Measurements from ENCODE around the gene ANAPC4.
"Not testable (repeated sequence)": the region's sequence is repeated elsewhere in the genome, so short reads cannot be mapped to it uniquely, and the experiment has no call there.

ANAPC4 gene, protein sequence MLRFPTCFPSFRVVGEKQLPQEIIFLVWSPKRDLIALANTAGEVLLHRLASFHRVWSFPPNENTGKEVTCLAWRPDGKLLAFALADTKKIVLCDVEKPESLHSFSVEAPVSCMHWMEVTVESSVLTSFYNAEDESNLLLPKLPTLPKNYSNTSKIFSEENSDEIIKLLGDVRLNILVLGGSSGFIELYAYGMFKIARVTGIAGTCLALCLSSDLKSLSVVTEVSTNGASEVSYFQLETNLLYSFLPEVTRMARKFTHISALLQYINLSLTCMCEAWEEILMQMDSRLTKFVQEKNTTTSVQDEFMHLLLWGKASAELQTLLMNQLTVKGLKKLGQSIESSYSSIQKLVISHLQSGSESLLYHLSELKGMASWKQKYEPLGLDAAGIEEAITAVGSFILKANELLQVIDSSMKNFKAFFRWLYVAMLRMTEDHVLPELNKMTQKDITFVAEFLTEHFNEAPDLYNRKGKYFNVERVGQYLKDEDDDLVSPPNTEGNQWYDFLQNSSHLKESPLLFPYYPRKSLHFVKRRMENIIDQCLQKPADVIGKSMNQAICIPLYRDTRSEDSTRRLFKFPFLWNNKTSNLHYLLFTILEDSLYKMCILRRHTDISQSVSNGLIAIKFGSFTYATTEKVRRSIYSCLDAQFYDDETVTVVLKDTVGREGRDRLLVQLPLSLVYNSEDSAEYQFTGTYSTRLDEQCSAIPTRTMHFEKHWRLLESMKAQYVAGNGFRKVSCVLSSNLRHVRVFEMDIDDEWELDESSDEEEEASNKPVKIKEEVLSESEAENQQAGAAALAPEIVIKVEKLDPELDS

DNA sequence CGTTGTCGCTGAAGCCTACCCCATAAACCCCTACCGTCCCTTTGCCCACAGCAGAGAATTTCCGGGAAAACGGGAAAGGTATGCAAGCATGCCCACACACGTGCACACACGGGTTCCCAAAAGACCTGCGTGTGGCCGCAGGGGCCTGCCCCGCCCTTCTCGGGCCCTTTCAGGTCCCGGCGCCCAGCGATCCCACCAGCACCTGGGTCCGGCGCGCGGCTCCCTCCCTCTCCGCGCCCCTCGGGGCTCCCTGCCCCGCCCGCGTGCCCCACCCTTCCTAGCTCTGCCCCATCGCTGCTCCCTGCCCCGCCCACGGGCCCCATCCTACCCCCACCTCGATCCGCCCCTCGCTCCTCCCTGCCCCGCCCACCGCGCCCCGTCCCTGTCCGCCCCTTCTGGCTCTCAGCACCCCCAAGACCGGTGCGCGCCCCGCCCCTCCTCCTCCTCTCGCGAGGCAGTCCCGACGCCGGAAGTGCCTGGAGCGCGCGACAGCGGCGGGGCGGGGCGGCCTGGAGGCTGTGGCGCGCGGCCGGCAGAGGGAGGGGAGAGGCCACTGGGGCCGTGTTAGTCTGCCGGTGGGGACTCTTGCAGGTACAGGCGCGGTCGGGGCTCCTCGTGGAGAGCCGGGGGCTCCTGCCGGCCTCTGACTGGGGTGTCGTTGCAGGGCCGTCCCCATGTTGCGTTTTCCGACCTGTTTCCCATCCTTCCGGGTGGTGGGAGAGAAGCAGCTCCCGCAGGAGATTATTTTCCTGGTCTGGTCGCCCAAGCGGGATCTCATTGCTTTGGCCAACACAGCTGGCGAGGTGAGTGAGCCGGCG, at the start of gene ANAPC4:
TSS of gene ANAPC4 (plus strand) at position 510 of the 818 bp plus-strand sequence. CDS start at position 675, 165 bp downstream.
- DNase-seq (ENCODE audit: low spot score): peak; percentile 100

DNA sequence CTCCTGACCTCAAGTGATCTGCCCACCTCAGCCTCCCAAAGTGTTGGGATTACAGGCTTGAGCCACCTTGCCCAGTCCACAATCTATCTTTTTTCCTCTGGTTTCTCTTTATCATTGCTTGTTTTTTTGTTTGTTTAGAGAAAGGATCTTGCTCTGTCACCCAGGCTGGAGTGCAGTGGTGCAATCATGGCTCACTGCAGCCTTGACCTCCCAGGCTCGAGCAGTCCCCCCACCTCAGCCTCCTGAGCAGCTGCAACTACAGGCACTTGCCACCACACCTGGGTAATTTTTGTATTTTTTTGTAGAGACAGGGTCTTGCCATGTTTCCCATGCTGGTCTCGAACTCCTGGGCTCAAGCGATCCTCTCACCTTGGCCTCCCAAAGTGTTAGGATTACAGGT, 48.6 kb upstream of the ANAPC4 start:
- not testable (repeated sequence) for DNase-seq (ENCODE audit: low spot score)

DNA sequence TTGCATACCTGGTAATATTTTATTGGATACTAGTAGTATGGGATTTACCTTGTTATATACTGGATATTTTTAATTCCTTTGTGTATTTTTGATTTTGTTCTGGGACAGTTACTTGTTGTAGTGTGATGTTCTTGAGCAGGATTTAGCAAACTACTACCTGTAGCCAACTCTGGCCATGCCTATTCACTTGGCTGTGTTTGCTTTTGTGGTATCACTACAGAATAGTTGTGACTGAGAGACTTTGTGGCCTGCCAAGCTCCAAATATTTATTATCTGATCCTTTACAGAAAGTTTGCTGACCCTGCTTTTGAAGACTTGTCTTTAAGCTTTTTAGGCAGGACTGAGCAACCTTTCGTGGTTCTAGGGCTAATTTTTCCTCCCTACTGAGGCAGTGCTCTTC, 46.7 kb upstream of the ANAPC4 start:
- DNase-seq (ENCODE audit: low spot score): no peak

DNA sequence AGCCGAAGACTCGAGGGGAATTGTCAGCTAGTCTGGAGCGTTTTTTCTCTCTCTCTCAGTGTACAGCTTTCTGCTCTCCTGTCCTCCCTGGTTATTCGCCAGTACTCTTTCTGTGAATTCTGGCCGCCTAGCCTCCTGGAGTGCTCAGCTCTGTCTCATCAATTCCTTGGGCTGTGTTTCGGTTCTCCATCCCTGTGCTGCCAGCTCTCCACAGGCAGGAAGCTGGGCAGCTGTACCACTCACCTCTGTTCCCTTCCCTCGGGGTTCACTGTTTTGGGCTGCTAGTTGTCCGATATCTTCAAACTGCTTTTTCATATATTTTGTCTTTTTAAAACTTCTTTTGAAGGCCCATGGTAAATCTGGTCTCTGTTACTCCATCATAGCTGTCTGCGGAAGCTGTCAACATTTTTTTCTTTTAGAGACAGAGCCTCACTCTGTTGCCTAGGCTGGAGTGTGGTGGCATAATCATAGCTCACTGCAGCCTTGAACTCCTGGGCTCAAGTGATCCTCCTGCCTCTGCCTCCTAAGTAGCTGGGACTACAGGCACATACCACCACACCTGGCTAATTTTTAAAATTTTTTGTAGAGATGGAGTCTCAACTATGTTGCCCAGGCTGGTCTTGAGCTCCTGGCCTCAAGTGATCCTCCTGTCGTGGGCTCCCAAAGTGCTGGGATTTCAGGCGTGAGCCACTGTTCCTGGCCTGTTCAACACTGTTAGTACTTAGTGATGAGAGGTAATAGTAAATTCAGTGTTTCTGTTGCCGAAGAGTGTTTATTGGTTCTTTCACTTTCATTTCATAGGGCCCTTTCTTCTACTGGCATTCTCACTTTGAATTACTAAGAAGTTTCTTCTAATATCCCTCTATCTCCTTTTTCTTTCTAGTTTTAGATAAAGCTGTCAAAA, 45.9 kb upstream of the ANAPC4 start:
- DNase-seq (ENCODE audit: low spot score): no peak

DNA sequence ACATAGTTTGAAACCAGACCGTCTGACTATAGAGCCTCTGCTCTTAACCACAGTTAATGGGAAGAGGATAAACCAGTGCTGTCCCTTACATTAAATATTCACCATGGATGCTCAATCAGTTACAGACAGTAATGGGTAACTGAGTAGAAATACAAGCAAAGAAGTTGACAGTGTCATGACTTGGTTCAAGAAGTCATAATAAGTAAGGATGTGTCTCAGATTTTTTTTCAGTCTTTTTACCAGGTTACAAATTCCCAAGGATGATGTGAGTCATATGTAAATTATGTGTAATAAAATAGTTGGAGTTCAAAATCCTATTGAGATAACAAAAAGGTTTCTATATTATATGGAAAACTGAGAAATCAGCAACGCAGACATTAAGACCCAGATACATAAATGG, 33.4 kb upstream of the ANAPC4 start:
- no peak for DNase-seq (ENCODE audit: low spot score)

DNA sequence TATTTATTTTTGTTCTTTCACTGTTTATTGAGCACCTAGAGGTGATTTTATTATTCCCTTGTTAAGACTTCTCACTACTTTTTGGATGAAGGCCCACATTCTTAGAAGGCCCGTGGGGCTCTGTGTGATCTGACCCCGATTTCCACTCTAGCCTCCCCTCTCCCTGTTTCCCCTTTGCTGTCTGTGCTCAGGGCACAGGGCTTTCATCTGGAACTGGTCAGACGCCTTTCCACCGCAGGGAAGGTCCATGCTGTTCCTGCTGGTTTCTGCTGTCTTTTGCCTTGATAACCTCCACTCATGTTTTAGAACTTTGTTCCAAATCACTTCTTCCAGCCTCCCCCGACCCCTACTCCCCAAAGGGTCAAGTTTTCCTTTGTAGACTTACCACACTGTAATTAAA, 31.3 kb upstream of the ANAPC4 start:
- DNase-seq (ENCODE audit: low spot score): no peak

DNA sequence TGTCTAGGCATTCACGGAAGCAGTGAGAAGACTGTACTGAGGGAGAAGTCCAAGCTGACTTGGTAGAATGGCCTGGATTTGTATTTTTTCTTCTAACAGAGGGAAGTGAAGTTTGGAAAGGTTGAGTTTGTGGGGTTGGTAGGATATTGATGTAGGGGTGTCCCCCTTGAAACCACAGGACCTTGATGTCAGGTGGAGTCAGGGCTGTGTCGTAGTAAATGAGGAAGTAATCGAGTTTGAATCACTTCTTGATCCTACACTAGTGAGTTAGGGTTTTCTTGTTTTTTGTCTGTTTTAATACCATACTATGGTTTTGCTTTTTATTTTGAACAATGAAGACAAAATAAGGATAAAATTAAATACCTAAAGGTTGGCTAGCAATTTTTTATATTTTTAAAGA, 30.1 kb upstream of the ANAPC4 start:
- DNase-seq (ENCODE audit: low spot score): no peak

DNA sequence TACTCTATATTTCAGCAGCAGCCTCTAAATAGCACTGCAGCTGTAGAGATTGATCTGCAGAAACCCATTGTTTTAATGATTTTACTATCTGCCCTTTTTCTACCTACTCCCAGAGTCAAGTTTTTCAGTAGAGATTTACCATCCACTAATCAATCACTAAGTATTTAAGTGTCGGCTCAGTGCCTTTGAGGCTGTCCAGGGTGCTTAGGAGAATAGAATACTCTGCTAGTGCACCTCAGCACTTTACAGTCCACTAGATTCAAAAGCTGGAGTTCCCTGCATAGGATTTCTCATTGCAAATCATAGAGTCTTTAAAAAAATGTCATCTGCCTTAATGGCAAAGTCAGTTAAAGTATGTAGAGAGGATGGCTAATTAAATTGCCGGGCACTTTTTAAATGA, 29.6 kb upstream of the ANAPC4 start:
- no peak for DNase-seq (ENCODE audit: low spot score)

DNA sequence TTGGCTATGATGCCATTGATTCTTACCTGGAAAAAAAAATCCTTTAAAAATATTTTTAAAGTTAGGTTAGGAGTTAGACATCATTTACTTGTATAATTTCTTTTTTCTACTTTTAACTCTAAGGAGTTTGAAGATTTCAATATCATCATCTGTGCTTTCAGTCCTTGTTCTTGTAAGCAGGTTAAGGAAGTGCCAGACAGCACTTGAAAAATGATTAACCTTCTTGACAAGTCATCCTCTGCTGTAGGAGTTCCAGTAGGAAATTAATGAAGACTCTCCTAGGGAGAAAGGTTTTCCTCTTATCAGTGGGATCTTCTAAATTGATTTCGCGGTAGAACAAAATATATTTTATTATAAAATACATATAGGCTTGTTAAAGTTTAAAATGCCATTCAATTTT, 29.1 kb upstream of the ANAPC4 start:
- no peak for DNase-seq (ENCODE audit: low spot score)

DNA sequence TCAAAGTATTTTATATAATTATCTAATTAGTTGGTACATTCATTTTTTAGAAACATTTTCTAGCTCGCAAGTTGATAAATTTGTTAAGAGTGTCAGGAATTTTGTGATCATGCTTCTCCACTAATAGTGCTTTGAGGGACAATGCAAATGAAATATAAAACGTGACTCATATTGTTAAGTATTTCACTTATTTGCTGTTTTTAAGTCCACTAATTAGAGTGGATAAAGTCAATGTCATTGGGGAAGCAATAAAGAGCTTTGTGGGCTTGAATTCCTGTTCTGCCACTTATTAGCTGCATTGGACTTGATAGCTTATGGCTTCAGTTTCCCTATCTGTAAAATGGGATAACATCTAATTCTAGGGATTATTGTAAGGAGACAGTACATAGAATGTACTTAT, 26.5 kb upstream of the ANAPC4 start:
- no peak for DNase-seq (ENCODE audit: low spot score)

DNA sequence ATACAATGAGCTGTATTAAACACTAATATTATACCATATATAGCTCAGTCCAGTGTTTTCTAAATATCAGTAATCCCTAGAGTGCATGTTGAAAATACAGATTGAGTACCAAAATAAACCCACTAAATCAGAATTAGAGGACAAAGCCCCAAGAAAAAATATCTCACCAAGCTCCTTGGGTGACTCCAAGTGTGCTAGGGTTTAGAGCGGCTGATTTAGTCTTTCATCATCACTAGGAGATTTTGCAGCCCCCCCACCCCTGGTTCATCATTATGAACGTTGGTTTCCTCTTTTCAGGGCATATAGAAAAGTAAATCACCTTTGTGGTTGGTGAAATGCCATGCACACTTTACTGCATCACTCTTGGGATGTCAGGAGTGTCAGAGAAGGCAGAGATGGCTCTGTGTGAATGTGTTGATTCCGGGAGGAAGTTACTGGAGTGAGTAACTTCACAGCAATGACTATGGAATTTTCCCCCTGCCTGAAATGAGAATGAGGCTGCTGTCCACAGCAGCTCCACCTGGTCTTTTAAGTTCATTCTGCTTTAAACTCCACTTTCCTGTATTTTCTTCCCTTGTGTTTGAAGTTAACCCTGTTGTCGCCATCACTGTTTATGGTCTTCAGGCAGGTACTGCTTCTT, 25.2 kb upstream of the ANAPC4 start:
- peak; percentile 80 for DNase-seq (ENCODE audit: low spot score)

DNA sequence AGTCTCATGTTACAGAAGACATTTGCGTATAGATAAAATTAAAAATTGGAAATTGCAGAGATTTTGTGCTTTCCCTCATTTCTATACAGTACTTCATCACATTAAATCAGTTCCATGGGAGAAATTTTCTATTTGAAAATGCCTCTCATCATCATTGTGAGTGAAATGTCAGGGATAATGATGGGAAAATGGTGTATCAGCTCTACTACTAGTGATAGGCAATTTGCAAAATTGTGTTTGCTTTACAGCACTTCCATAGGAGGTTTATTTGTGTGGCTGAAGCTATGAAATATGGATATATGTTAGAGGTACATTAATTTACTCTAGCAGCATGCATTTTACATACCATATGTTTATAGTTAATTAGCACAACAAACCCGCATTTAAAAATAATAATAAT, 21.0 kb upstream of the ANAPC4 start:
- DNase-seq (ENCODE audit: low spot score): no peak

DNA sequence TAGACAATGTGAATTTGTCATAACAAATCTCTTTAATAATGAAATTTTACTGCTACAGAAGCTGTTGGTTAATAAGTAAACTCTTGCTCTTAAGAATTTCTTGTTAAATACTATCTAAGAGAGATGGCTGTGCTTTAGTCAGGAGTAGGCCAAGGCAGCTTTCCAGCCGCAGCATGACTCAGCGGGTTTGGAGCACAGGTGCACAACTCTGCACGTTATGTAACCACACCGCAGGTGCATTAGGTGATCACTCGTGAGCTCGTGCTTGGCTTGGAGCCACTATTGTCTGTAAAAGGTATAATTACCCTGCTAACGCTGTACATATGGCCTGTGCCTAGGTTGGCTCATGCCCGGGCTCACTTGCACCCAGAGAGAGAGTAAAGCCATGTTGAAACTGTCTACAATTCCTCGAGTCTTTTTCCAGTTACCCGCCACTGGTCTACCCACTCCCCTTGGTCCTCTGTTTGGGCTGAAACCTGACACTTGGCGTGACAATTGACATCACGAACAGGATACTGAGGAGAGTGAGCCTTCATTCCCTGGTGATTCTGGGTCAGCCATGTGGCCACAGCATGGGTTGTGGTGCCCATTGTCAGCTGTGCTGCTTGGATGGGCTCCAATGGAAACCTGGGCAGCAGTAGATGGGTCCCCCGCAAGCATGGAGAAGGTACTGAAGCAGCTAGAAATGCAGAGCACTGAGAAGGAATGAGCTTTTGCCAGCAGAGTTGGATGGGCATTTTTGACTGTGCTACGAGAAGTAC, 18.4 kb upstream of the ANAPC4 start:
- no peak for DNase-seq (ENCODE audit: low spot score)

DNA sequence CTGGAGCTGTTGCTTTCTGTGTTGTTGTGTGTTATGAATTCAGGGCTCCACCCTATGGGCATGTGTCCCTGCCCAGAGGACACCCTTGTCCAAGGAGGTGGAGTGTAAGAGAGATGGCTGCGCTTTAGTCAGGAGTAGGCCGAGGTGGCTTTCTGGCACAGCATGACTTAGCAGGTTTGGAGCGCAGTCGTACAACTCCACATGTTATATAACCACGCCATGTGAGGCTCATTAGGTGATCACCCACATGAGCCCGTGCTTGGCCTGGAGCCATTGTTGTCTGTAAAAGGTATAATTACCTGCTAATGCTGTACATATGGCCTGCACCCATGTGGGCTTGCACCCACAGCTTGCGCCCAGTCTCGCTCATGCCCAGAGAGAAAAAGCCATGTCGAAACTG, 15.8 kb upstream of the ANAPC4 start:
- no peak for DNase-seq (ENCODE audit: low spot score)

DNA sequence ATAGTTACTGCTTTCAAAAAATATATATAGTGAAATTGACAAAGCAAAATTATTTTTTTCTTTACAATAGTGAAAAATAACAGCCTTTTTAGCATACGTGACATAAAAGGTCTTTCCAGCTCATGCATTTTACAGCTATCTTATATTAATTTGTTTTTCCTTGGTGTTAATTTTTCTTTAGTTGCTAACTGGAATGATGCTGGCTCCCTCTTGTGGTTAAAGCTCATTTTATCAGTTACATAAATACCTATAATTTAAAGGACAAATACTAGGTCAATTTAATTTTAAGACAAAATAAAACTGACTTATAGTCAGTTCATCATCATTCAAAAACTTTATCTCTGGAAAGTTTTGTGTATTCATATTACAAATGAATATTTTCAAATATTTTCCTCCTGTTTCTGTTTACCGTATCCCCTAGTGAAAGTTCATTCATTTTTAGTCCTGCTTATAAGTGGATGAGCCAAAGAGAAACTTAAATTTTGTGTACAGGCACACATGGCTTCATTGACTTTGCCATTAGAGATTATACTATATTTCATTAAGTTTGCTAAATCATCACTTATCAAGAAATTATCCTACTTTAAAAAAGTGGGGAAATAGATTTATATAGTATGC, 9.9 kb upstream of the ANAPC4 start:
- DNase-seq (ENCODE audit: low spot score): peak; percentile 19

DNA sequence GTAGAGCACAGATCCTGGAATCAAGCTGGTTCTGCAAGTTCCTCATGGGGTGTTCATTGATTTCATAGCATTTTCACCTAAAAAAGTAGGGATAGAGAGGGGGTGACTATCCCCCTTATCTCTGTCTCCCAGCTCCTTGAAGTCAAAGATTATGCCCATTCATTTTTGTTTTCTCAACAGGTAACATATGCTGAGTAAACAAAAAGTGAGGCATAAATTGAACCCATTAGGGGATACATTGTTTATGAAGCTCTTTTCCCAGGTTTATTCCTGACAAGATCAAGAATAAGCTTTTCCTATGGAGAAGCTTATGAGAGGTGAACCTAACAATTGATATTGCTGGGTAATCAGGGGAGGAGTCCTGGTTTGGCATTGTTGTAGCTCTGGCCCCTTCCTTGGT, 9.2 kb upstream of the ANAPC4 start:
- DNase-seq (ENCODE audit: low spot score): no peak

DNA sequence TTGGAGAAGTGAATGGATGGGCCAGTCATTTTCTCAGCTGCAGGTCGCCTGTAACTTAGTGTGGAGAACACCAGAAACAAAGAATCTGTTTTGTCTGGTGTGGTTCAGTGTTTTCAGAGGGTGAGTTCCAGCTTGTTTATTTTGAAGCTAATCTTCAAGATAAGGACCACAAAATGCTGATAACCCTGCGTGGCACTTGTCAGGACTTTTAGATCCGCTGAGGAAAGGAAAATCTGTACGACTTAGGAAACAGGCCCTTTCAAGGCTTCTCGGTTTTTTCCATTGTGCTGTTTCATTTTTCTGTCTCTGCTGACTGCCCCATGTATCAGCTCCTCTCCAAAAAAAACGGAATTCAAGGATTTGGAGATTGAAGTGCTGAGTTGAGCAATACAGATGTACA, 8.7 kb upstream of the ANAPC4 start:
- DNase-seq (ENCODE audit: low spot score): no peak

DNA sequence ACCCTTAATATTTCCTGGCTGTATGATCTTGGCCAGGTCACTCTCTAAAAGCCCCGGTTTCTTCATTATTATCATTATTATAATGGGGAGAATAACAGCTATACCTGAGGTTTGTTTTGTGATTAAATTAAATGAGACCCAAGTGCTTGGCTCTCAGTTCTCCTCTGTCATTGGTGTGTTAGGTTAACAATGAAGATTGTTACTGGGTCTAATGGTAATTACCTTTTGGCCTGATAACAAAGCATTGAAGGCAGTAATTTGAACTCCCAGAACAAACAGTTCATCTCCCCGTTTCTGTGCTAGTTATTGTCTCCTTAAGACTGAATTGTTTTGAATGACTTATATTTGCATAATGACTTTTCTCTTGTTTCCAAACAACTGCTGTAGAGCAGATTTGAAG, 6.8 kb upstream of the ANAPC4 start:
- DNase-seq (ENCODE audit: low spot score): no peak

DNA sequence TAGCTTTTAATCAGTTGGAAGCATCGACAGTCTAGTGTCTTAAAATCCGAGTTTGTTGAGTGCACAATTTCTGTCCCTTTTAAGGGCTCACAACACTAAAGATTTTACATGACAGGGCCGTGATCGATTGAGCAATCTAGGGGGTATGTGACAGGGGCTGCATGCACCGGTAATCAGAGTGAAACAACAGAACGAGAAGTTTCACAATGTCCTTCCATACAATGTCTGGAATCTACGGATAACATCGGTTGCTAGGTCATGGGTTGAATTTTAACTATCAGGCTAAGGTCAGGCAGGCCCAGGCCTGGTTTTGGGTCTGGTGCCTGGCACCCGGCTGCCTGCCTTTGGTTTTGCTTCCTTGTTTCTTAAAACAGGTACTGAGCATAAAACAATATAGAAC, 4.5 kb upstream of the ANAPC4 start:
- DNase-seq (ENCODE audit: low spot score): not testable (repeated sequence)
